Keratinocyte (primary cell): ENCODE measurements around the gene KSR1.

ENCODE experiments used
- CTCF ChIP-seq, 3 experiments: IDR thresholded peaks in 1 of 3; conservative IDR thresholded peaks in 1 of 3; optimal IDR thresholded peaks in 1 of 3; 2 replicates in 2 of 3; 3 replicates in 1 of 3; pipeline versions ENCODE3 to v1.5.1; 2011; ENCODE audit warnings: low read length in 3 of 3, mild to moderate bottlenecking in 3 of 3, moderate library complexity in 2 of 3, control low read depth in 1 of 3, inconsistent platforms in 1 of 3; ENCODE audit not compliant: insufficient read depth in 2 of 3; ENCODE audit errors: extremely low read depth in 1 of 3
- EZH2 ChIP-seq: IDR thresholded peaks from one replicate; pipeline ENCODE4 v1.6.1; 2012; ENCODE audit warnings: inconsistent platforms, mild to moderate bottlenecking, low read length, moderate library complexity

DNA sequence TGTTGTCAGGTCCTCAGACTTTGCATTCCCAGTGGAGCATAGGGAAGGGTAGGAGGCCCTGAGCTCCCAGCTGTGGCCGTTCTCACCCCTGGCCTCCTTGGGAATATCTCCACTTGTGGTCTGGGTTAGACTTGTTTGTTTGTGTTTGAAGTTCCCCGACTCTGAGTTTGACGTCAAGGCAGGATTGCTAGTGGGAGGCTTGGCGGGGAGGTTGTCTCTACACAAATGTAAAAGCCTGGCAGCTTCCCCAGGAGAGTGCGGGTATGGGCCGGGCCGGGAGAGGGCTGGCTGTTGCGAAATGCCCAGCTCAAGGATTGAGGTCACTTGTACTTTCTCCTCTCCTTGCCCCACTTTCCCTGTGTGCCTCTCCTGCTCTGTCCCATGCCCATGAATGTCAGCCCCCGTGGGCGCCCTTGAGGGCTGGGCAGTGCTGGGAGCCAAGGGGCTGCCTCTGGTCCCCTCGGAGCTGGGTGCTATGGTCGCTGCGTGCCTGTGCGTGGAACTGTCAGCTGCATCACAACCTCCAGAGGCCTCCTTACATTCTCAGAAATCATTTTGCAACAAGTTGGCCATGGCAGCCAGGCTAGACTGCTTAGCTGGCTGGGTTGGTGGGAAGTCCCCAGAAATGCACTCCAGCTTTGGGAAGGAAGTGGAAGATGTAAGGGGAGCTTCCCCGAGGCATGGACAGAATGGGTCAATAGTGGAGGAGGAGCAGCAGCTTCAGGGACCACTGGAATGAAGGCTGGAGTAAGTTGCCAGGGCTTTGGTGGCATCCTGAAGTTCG is 84.3 kb downstream of the KSR1 start:
- TF ChIP-seq CTCF (optimal IDR thresholded peaks at IDR 0.05 in 1 of 3, IDR thresholded peaks at IDR 0.05 in 1 of 3, conservative IDR thresholded peaks at IDR 0.05 in 1 of 3; ENCODE audit: extremely low read depth in 1 of 3, insufficient read depth in 2 of 3, low read length in 3 of 3) = no peak
- TF ChIP-seq EZH2 = no peak
